GM03348 (cell line): ENCODE results near the gene FAM20C.
"Not testable (repeated sequence)": the region's sequence is repeated elsewhere in the genome, so short reads cannot be mapped to it uniquely, and the experiment has no call there.

ENCODE experiments used
- DNase-seq: peaks from one replicate; pipeline ENCODE4 v3.0.0; 2012; ENCODE audit warnings: low spot score

FAM20C gene

GRCh38 chr7:174716-175115, 17.7 kb upstream of the FAM20C start:
- no peak for DNase-seq

DNA sequence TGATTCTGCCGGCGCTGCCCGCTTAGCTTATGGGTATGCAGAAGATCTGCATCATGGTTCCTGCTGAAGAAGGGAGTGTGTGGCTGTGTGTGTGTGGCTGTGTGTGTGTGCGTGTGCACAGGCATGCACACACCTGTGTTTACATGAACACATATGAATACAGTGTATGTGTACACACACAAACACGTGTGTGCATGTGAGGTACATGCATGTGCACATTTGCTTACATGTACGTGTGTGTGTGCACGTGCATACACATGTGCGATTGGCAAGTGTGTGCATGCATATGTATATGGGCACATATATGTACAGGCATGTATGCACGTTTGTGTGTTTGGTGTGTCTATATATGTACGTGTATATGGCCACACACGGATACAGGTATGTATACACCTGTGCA, 16.4 kb upstream of the FAM20C start:
- DNase-seq, result no peak

- no peak for DNase-seq
Measured at GRCh38 chr7:176381-176780, 16.0 kb upstream of the FAM20C start.

- DNase-seq, result no peak
Measured at GRCh38 chr7:176786-177459, 15.4 kb upstream of the FAM20C start.

- no peak for DNase-seq
Measured at GRCh38 chr7:178444-178843, 13.9 kb upstream of the FAM20C start.

- no peak for DNase-seq
Measured at GRCh38 chr7:179209-179681, 13.1 kb upstream of the FAM20C start.

- no peak for DNase-seq
Measured at GRCh38 chr7:179948-180694, 12.2 kb upstream of the FAM20C start.

DNA sequence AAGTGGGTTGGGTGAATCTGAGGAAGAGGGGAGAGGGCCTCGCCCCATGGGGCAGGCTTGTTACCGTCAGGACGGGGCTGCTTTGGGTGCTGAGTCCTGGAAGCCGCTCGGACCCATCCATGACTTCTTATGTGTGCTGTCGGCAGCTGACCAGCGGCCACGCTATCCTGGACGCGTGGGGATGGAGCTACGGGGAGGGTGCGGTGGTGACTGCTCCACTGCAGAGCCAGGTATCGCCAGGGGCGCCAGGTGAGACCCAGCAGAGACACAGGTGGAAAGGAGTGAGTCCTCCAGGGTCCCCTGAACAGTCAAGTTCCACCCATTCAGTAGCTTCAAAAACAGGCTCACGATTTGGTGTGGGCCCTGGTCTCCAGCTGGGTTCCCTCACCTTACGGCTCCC, 10.6 kb upstream of the FAM20C start:
- no peak for DNase-seq

DNA sequence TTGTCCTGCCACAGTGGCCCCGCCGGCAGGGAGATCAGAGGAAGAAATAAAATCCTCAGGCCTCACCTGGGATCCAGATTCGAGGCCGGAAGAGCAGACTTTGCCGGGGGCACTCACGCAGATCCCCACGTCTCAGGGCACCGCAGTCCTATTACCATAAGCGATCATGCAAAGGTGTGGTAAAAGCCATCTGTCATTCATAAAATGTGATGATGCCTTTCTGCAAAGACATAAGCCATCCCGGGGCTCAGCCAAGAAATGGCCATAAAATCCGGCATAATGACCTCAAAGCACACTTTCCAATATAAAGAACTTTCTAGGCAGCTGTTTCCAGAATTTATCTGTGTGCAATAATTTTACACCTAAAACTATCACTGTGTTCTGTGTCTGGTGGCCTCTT, 9.9 kb upstream of the FAM20C start:
- not testable (repeated sequence) for DNase-seq

DNA sequence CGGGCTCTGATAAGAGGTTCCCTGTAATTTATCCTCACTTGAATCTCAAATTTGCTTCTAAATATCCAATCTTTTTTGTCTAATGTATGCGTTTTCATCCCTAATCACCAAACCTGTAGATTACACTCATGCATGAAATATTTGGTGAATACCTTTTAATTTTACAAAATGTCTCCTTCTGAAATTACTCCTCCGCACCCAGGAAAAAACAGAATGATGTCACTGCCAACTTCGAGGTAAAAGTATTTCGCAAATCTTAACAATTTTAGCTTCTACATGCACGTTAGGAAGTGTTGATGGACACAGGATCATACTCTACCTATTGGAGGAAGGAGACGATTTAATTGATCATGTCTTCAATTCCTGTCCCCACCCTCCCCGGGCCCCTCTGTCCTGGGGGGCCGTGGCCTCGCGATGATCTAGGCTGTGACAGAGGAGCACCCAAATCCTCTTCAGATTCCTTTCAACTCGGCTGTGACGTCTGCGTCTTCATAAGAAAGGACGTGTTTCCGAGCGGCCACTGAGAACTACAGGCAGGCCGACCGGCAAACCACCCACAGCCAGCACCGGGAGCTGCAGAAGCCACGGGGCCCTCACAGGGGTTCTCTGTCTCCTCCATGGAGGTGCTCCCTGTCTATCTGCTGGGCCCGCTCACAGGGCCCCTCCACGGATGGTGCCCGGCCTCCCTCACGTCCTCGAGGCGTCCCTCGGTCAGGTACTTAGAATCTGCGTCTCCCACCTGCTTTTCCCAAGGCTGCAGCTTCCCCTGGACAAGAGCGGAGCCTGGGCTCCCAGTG, 8.7 kb upstream of the FAM20C start:
- no peak for DNase-seq

GRCh38 chr7:184294-185264, 7.8 kb upstream of the FAM20C start:
- DNase-seq, result peak; percentile 79

GRCh38 chr7:186516-187113, 5.8 kb upstream of the FAM20C start:
- no peak for DNase-seq

DNA sequence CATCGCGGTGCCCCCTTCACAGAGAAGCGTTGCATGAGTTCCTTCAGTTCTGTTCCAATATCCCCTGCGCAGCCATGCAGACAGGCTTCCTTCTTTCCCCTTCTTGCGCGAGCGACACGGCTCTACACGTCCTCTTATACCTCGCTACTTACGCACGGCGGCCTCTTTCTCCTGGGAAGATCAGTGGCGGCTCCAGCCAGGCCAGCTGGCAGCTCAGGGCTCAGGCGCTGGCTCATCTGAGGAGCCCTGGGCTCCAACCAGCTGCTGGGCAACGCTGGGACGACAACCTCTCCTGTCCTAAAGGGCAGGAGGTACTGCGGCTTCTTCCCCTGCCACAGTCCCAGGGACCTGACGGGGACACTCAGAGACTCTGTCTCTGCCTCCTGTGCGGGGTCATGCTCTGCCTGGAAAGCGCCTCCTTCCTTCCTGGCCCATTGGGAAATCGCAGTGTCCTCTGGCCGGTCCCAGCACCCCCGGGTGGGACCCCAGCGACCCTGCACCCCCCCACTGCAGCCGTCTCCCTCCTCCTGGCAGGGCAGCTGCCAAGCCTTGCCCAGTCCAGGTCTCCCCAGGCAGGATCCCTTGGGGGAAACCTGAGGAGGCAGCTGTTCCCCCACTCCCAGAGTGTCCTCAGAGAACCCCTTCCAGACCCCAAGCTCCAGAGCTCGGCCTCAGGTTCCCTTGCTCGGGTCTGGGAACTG, 5.0 kb upstream of the FAM20C start:
- no peak for DNase-seq

DNA sequence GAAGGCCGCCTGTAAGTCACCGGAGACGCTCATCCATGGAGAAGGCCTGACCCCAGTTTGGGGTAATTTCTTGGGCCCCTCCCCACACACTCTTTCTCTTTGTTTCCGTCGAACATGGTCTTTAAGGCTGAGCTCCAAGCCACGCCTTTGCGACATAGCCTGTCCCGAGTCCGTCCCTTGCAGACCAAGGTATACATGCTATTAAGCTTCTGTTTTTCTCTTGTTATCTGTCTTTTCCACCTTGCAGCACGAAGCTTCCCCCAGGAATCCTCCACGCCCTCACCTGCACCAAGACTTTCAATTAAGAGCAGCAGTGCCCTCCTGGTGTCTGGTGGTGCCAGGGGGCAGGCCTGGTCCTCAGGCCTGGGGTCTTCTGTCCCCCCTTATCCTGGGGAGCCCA, 4.2 kb upstream of the FAM20C start:
- DNase-seq, result no peak

GRCh38 chr7:188727-189500, 3.5 kb upstream of the FAM20C start:
- DNase-seq, result no peak

DNA sequence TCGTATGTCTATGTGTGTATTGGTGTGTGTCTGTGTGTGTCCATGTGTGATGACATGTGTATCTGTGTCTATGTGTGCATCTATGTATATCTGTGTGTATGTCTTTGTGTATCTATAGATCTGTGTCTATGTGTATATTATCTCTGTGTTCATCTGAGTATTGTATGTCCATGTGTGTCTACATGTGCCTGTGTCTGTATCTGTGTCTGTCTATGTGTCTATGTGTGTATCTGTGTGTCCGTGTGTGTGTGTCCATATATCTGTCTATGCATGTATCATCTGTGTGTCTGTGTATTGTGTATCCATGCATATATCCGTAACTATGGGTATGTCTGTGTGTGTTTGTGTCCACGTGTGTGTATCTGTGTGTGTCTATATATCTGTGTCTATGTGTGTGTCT, 2.7 kb upstream of the FAM20C start:
- no peak for DNase-seq

DNA sequence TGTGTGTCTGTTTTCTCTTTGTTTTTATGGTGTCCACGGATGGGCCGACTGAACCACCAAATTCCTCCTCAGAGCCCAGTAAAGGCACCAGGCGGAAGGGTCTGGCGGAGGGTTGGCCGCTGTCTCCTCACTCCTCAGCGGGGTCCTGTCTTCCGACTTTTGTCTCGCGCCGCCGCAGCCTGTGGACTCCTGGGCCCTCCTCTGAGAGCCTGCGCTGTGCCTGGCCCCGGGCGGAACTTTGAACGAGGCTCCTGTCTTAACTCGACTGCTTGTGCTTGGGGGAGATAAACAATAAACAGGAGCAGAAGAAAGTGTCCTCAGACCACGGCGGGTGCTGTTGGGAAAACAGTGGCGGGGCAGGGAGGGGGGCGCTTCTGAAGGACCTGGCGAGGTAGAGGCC, 2.2 kb upstream of the FAM20C start:
- no peak for DNase-seq

GRCh38 chr7:191105-191980, 1.0 kb upstream of the FAM20C start:
- DNase-seq, result peak; percentile 93
